NCI-H345 (cell line): Measurements from ENCODE around the gene LUM.

Experiments used
- DNase-seq: peaks from one replicate; lab custom pipeline; 2025; lab: John Stamatoyannopoulos, UW

The LUM gene

GRCh38 chr12:91074154-91074709 lies 37.1 kb downstream of the LUM start:
- no peak for DNase-seq

GRCh38 chr12:91073426-91073825 lies 37.9 kb downstream of the LUM start:
- no peak for DNase-seq

- no peak for DNase-seq
These were observed 38.4 kb downstream of the LUM start for GRCh38 chr12:91072931-91073330.

- no peak for DNase-seq
These were observed 40.4 kb downstream of the LUM start for GRCh38 chr12:91070936-91071335.

GRCh38 chr12:91065396-91065795 lies 45.9 kb downstream of the LUM start:
- DNase-seq: no peak

GRCh38 chr12:91064640-91065039 lies 46.7 kb downstream of the LUM start:
- no peak for DNase-seq

GRCh38 chr12:91061091-91061490 lies 50.2 kb downstream of the LUM start:
- DNase-seq: no peak

- no peak for DNase-seq
These were observed 52.1 kb downstream of the LUM start for GRCh38 chr12:91059211-91059610.

GRCh38 chr12:91058786-91059185 lies 52.5 kb downstream of the LUM start:
- no peak for DNase-seq

GRCh38 chr12:91057368-91058165 lies 53.7 kb downstream of the LUM start, which contains the start of gene KERA:
TSS of gene KERA (minus strand) at chr12:91058024. CDS start at chr12:91056281, 1,743 bp downstream.
- no peak for DNase-seq

- no peak for DNase-seq
These were observed 54.8 kb downstream of the LUM start for GRCh38 chr12:91056488-91056887.

- DNase-seq: no peak
These were observed 55.3 kb downstream of the LUM start for GRCh38 chr12:91055976-91056375.

GRCh38 chr12:91053951-91054715 lies 57.2 kb downstream of the LUM start:
- peak; percentile 2 for DNase-seq
